Astrocyte of the spinal cord (primary cell): ENCODE data around the gene RAB28.

ENCODE experiments used
- DNase-seq: peaks from one replicate; pipeline ENCODE4 v3.0.0; 2011; ENCODE audit warnings: low read depth, low spot score
- H3K4me3 ChIP-seq: 2 replicates; pipeline ENCODE4 v1.5.1; 2011; ENCODE audit warnings: low read depth, mild to moderate bottlenecking, low read length, moderate library complexity
- in situ Hi-C: cut with HindIII; loops from 2 replicates; pipeline ENCODE4 v1.10.0; 2017; ENCODE audit warnings: low sequenced_read_pairs
- TF ChIP-seq, protein P1 (sequence below): IDR thresholded peaks from 2 replicates; pipeline ENCODE4 v1.5.1; 2012; ENCODE audit warnings: low read depth, mild to moderate bottlenecking, low read length, inconsistent platforms

Gene RAB28

GRCh38 chr4:13527192-13527980 is 43.2 kb upstream of the RAB28 start:
- in situ Hi-C loops: no loop called here
- no peak for DNase-seq

DNA sequence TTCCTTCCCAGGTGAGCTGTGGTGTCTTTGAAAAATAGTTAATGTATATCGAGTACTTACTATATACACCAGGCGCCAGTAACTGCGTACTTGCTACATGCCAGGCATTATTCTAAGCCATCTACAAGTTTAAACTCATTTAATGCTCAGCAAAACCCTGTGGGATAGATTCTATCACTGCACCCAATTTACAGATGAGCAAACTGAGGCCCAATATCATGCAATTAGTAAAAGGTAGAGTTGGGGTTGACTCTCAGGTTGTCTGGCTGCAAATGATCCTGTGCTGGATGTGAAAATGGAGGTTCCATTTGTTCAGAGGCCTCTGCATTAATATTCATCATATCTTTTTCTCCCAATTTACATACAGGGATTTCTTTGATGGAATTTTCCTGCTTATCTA is 42.5 kb upstream of the RAB28 start:
- in situ Hi-C loops: no loop called here
- no peak overlapping the region for H3K4me3 ChIP-seq
- no peak for DNase-seq
- TF ChIP-seq, protein P1, sequence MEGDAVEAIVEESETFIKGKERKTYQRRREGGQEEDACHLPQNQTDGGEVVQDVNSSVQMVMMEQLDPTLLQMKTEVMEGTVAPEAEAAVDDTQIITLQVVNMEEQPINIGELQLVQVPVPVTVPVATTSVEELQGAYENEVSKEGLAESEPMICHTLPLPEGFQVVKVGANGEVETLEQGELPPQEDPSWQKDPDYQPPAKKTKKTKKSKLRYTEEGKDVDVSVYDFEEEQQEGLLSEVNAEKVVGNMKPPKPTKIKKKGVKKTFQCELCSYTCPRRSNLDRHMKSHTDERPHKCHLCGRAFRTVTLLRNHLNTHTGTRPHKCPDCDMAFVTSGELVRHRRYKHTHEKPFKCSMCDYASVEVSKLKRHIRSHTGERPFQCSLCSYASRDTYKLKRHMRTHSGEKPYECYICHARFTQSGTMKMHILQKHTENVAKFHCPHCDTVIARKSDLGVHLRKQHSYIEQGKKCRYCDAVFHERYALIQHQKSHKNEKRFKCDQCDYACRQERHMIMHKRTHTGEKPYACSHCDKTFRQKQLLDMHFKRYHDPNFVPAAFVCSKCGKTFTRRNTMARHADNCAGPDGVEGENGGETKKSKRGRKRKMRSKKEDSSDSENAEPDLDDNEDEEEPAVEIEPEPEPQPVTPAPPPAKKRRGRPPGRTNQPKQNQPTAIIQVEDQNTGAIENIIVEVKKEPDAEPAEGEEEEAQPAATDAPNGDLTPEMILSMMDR: no peak

More at GRCh38 chr4:13527192-13527980, 43.2 kb upstream of the RAB28 start:
- no peak overlapping the region for H3K4me3 ChIP-seq
- TF ChIP-seq, protein P1: no peak

DNA sequence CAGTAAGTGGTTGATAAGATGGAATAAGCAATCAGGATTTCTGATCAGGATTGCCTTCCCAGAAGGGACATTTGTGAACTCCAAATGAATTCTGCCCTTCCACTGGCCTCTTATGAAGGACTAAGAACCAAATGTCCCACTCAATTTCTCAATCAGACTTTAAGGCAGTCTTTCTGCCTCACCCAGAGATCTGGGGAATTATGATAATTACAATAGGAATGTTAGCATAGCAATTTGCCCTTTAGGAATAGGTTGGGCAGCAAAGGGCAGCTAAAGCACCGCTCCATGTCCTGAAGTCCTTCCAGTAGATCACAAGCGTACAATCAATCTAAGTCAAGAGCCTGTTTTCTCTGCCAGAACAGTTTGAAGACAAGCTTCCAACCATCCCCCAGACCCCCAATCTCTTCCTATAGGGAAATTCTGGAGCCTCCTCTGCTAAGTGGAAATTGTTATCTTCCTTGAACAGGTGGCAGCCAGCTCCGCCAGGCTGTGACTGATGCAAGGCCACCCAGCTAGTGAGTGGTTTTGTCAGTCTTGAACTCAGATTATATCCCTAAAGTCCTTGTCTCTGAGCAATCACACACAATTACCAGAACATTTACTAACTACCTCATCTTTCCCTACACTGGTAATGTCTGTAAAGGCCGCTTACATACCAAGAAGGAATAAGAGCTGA is 41.6 kb upstream of the RAB28 start:
- DNase-seq: no peak
- in situ Hi-C loops: no loop called here
- H3K4me3 ChIP-seq: no peak overlapping the region
- TF ChIP-seq, protein P1: no peak

DNA sequence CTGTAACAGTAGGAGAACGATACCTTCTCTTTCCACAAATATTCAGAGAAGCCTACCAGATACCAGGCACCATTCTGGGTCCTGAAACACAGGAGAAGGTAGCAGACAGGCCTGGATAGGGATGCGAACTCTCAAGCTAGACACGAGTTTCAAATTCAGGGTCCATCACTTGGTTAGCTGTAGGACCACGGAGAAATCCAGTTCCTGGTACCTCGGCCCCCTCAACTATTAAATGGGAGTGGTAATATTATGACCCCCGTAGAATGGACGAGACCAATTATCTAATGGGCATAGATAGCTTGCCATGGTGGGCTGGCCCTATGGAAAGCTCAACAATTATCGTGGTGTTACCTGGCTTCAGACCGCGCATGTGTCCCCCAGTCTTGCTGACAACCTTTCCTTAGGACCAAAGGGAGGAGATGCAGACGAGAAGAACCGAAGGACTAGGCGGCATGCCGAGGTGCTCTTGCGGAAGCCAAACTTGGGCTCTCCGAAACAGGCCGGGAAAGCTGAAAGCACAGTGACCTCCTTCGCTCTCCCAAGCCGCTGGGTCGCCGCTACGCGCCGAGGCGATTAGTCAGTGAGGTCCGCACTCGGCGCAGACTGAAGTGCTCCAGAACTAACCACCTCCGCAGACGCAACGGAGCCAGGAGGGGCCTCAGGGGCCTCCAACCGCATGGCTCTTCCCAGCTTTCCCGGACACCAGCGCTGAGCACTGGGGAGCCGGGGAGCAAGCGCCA is 40.5 kb upstream of the RAB28 start:
- in situ Hi-C loops: no loop called here
- DNase-seq: peak; percentile 35
- TF ChIP-seq, protein P1: no peak
- no peak overlapping the region for H3K4me3 ChIP-seq

DNA sequence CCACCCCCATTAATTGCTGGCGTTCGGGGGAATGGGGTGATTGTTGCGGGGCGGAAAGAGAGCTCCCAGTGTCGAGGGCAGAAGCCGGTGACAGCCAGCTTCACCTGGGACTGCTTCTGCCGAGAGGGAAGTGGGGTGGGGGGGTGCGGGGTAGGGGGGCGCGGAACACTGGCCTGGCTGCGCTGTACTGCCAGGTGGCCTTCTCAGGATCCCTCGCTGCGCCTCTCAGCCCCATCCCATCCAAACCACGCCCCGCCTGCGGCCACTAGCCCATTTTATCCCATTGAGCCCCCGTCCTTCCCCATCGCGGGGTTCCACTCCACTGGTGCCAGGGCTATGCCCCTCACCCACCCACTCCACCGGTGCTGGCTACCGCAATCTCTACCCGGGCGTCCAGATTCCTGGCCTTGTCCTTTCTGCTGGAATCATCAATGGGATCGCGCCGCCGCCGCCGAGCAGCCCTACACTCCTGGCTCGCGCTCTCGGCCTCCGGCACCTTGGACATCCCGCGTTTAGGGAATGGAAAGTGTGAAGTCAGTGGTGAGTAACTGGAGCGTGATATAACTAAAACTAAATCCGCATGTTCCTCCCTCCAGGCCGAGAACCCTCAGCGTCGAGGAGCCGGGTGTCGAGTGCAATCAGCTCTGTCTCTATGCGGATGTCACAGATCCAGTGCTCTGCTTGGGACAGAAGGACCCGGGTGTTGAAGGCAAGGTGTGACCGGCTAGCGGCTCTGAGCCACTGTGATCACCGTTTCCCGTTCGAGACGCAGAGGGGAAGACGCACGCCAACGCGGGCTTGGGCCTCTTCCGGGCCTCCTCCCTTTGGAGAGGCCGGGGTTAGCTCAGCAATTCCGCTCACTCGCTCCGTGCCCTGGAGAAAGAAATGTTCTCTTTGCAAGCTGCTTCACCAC is 39.7 kb upstream of the RAB28 start:
- in situ Hi-C loops: no loop called here
- DNase-seq: no peak
- TF ChIP-seq, protein P1: no peak
- H3K4me3 ChIP-seq: no peak overlapping the region

GRCh38 chr4:13523105-13523477 is 39.0 kb upstream of the RAB28 start:
- DNase-seq: no peak
- no peak overlapping the region for H3K4me3 ChIP-seq
- TF ChIP-seq, protein P1: no peak
- in situ Hi-C loops: no loop called here
